GM21423 (cell line): ENCODE results near the gene PRKG2.
"Not testable (repeated sequence)": the region's sequence is repeated elsewhere in the genome, so short reads cannot be mapped to it uniquely, and the experiment has no call there.

Experiments
- ATAC-seq: cut with Tn5 transposase; IDR thresholded peaks from one replicate; pipeline ENCODE4 v1.9.1; 2021; ENCODE audit warnings: mild to moderate bottlenecking, moderate library complexity; ENCODE audit not compliant: unreplicated experiment

The PRKG2 gene

GRCh38 chr4:81162752-81163458 is 52.1 kb downstream of the PRKG2 start:
- ATAC-seq: no peak

DNA sequence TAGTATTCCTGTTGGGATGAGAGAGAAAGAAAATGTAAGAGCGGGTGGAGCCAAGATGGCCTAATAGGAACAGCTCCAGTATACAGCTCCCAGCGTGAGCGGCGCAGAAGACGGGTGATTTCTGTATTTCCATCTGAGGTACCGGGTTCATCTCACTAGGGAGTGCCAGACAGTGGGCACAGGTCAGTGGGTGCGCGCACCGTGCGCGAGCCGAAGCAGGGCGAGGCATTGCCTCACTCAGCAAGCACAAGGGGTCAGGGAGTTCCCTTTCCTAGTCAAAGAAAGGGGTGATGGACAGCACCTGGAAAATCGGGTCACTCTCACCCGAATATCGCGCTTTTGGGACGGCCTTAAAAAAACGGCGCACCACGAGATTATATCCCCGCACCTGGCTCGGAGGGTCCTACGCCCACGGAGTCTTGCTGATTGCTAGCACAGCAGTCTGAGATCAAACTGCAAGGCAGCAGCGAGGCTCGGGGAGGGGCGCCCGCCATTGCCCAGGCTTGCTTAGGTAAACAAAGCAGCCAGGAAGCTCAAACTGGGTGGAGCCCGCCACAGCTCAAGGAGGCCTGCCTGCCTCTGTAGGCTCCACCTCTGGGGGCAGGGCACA is 61.2 kb downstream of the PRKG2 start:
- ATAC-seq: not testable (repeated sequence)

DNA sequence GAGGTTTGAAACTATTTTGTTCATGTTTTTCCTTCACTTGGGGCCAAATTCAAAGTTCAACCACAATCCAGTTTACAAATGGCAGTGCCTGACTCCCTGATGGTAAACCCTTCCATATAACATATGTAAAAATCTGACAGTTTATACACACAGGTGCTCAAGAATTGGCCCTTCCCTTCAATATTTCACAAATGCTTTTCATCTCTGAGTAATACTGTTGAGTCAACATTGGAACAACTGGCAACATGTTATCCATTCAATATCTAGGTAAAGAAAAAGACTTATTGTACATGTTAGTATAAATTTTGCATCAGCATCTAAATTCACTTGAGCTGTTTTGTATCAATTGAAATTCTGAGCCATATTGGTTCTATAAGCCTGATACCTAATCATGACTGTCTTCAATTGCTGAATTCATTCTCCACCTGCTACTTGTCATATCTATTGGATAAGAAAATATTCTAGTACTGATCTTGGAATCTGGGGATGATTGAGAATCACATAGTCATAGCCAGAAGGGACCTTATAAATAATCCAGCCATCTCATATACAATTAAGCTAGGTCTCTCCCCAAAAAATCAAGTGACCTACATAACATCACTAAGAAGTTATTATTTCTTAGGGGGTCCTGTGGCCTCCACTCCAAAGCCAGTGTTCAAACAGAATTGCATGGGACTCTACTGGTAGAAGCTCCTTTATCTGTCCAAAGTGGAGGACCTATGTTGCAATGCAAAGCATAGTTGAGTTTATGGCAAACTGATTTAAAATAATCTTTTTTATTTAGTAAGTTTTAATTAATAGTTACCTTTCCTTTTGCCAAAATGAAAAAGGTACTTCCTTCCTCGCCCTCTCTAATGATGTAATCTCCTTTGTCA is 61.9 kb downstream of the PRKG2 start:
- ATAC-seq: no peak

- no peak for ATAC-seq
Observed at GRCh38 chr4:81149976-81150375, 65.0 kb downstream of the PRKG2 start.

GRCh38 chr4:81148576-81148975 is 66.4 kb downstream of the PRKG2 start:
- ATAC-seq: no peak

DNA sequence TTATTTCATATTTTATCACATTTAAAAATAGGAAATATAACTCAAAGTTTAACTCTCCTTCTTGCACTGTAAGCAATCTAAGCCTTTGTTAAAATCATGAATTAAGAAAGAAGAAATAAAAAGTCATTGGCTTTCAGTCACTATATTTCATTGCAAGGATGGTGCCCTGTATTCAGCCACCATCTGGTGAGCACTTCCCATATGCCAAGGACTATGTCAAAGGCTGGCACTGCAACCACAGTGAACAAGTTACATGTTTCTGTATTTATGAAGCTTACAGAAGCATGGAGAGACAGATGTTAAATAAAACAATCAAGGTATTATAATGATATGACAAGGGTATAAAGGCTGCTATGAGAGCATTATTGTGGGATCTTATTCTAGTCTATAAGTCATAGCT is 68.6 kb downstream of the PRKG2 start:
- ATAC-seq: no peak

GRCh38 chr4:81143183-81143582 is 71.8 kb downstream of the PRKG2 start:
- no peak for ATAC-seq

- ATAC-seq: no peak
Observed at GRCh38 chr4:81142744-81143143, 72.3 kb downstream of the PRKG2 start.

DNA sequence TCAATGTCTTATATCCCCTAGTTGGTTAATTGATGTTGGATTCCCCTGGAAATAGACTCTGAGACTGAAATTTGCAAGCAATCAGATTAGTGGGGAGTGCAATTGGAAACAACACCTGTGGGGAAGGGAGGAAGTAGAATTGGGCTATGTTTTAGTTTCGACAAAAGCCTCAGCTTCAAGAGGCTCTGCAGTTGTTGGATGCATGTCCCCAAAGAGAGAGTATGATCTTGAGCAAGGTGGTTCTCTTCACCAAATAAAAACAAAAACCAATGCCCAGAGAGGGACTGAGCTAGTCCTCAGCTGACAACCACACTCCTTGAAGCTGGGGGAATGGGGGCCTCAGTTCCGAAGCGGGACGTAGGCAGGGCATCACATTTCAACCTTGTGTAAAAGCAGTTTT is 77.1 kb downstream of the PRKG2 start:
- no peak for ATAC-seq

DNA sequence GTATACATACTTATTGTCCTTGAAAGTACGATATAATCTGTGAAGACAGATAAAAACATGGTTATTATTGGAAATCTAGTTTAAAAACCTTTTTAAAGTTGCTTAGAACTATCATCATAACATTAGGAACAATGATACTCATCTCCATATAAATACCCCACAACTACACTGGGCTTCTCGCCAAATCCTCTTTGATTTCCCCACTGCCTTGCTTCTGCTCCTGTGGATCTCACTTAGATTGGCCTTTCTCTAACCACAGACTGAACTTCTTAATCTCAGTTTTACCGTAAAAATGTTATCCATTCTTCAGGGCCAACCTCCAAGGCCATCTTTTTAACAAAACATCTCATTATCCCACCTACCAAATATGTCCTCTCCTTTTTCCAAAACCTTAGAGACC is 77.6 kb downstream of the PRKG2 start:
- no peak for ATAC-seq

DNA sequence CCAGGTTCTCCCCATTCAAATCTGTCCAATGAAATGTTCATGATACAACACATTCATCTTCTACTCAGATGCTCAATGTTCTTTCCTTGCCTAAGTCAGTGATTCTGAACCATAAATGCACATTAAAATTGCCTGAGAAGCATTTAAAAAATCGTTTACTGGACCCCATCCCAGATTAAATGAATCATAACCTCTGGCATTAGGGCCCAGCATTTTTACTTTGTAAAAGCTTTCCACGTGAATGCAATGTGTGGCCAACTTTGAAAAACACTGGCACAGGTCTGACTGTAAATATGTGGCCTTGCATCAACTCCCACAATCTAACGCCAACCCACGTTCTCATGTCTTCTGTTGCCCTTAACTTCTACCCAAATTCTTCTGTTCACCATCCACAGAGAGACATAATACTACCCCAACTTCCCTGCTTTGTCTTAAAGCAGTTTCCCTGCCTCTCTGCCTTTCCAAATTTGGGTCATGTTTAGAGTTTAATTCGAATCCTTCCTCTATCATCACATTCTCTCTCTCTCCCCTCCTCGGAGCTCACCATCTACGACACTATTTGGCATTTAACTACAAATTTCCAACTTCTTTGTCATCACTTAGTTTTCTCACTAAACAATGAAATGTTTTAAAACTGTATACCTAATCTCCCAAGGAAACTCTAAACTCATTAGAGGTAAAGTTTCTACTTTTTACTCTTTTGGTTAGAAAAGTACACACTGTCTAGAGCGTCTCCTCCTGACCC is 78.7 kb downstream of the PRKG2 start:
- ATAC-seq: no peak

DNA sequence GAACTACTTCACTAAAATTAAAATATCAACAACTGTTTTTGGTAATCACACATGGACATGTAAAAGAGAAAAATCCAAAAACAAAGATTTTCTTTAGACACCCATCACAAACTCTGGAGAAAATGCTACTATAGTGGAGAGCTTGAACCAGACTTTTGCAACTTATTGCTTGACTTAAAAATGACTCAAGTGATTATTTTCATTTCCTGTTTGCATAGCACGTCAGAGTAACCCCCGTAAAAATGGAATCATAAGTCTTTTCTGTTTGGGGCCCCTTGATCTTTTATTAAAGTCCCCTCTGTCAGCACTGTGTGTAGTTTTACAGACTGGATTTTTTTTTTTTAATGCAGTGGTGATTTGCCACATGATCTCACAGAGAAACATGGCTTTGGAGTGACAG is 79.5 kb downstream of the PRKG2 start:
- ATAC-seq: no peak

- no peak for ATAC-seq
Observed at GRCh38 chr4:81131563-81131962, 83.5 kb downstream of the PRKG2 start.

- no peak for ATAC-seq
Observed at GRCh38 chr4:81131066-81131465, 84.0 kb downstream of the PRKG2 start.

DNA sequence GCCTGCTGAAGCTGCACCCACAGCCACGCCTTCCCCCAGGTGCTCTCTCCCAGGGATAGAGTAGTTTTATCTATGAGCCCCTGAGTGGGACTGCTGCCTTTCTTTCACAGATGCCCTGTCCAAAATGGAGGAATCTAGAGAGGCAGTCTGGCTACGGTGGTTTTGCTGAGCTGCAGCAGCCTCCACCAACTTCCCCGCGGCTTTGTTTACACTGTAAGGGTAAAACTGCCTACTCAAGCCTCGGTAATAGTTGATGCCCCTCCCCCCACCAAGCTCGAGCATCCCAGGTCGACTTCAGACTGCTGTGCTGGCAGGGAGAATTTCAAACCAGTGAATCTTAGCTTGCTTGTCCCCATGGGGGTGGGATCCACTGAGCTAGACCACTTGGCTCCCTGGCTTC is 84.5 kb downstream of the PRKG2 start:
- no peak for ATAC-seq

DNA sequence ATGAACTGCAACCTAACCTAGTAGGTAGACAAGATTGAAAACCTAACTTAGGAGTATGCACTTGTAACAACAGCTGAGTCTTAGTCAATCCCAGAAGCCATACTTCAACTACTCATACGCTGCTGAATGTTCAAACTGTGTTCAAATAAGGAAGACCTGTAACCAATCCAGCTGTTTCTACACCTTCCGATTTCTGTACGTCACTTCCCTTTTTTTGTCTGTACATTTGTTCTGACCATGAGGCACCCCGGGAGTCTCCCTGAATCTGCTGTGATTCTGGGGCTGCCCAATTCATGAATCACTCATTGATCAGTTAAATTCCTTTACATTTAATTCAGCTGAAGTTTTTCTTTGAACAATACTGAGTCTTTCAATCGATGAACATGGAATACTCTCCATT is 95.0 kb downstream of the PRKG2 start:
- no peak for ATAC-seq

GRCh38 chr4:81118086-81118485 is 96.9 kb downstream of the PRKG2 start:
- ATAC-seq: no peak

- no peak for ATAC-seq
Observed at GRCh38 chr4:81116566-81116965, 98.5 kb downstream of the PRKG2 start.

DNA sequence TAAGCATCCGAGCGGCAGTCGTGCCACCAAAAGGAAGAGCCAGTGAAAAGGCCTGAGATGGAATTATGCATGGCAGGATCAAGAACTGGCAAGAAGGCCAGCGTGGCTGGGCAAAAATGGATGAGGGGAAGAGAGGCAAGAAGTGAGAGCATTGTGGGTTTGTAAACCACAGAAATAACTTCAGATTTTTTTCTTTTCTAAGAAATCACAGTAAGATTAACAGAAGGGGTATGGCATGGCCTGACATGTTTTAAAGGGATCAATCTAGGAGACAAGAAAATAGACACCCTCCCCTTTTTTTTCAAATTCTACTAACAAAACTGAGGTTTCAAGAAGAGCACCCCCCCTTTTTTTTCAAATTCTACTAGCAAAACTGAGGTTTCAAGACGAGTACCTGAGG is 102.0 kb downstream of the PRKG2 start:
- no peak for ATAC-seq

DNA sequence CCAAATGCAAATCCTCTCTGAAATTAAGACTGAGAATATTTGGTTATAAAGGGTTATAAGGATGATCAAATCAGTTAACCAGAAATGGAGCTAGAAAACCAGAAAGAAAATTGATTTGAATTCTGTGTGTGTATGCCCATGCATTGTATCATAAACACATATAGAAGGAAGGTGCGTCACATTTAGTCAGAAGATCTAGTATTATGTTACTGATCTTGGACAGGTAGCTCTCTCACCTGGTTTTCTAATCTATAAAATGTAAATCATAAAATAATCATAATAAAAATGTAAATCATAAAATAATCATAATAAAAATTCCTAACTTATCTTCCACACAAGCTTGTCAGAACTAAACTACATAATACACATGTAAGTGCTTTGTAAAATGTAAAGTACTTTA is 105.7 kb downstream of the PRKG2 start:
- no peak for ATAC-seq

DNA sequence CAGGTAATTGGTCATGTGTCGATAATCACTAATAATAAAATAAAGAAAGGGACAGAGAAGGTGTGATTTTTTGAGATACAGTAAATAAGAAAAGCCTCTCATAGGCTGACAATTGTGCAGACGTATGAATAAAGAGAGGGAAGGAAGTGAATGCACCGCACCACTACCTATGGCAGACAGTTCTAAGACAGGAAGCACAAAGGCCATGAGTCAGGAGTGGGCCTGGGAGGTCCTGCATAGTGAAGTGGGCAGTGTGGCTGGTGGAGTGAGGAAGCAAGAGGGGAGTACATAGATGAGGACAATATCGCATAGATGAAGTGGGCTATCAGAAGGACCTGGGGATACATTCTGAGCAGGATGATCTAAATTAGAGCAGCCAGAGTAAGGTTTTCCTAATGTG is 108.9 kb downstream of the PRKG2 start:
- no peak for ATAC-seq
